ENCODE results near the gene CACNA1C. TPM values are rescaled to one million over a fixed set of nuclear protein-coding genes. Genes with fewer than 3 reads are reported as not detected.
A peak's percentile ranks its signal among the peaks of the same experiment; 100 is the strongest.

CACNA1C gene
- total RNA-seq, 1 donor from 2014 or later = 102 TPM

DNA sequence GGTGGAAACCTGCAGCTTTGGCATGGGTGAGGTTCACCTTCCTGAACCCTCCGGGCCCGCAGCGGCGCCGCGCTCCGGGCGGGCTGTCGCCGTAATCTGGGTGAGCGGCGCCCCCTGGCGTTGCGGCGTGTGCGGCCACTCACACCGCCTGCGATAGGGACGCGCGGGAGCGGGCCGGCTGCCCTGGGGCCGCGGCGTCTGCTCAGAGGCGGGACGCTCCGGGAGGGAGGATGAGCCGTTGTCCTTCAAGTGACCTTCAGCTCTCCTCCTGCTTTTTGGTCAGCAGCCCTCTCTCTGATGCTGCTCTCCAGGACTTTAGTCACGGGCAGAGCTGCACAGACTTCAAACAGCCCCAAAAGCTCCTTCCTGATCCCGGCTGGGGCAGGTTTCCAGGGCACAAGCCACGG is 530.3 kb downstream of the CACNA1C start:
- intact Hi-C loops (cut with DNase I) = loop anchor here (2.0 to 5.0 kb wide), 3 partner anchors 296 to 546 kb away; partner anchors contain the start of gene CACNA1C
- Histone ChIP-seq H3K4me1 (peaks cover 0 to 6% of the 10 kb centered on the region in 2 donors), H3K4me3 (peak overlapping the region in 1 of 2 donors; percentile 44), H3K27me3 (no peaks in the 10 kb centered on the region), H3K36me3 (peaks cover 34 to 41% of the 10 kb centered on the region in 2 donors), H3K9me3 (no peaks in the 10 kb centered on the region), H3K27ac (peak overlapping the region in 1 of 2 donors; percentile 38)
- DNase-seq (ENCODE audit: low spot score in 2 of 2) = peak in 1 of 2 donors; percentile 77
- TF ChIP-seq, protein P1, sequence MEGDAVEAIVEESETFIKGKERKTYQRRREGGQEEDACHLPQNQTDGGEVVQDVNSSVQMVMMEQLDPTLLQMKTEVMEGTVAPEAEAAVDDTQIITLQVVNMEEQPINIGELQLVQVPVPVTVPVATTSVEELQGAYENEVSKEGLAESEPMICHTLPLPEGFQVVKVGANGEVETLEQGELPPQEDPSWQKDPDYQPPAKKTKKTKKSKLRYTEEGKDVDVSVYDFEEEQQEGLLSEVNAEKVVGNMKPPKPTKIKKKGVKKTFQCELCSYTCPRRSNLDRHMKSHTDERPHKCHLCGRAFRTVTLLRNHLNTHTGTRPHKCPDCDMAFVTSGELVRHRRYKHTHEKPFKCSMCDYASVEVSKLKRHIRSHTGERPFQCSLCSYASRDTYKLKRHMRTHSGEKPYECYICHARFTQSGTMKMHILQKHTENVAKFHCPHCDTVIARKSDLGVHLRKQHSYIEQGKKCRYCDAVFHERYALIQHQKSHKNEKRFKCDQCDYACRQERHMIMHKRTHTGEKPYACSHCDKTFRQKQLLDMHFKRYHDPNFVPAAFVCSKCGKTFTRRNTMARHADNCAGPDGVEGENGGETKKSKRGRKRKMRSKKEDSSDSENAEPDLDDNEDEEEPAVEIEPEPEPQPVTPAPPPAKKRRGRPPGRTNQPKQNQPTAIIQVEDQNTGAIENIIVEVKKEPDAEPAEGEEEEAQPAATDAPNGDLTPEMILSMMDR (IDR thresholded peaks at IDR 0.05) = peak; percentile 86 to 94 (median 94)

DNA sequence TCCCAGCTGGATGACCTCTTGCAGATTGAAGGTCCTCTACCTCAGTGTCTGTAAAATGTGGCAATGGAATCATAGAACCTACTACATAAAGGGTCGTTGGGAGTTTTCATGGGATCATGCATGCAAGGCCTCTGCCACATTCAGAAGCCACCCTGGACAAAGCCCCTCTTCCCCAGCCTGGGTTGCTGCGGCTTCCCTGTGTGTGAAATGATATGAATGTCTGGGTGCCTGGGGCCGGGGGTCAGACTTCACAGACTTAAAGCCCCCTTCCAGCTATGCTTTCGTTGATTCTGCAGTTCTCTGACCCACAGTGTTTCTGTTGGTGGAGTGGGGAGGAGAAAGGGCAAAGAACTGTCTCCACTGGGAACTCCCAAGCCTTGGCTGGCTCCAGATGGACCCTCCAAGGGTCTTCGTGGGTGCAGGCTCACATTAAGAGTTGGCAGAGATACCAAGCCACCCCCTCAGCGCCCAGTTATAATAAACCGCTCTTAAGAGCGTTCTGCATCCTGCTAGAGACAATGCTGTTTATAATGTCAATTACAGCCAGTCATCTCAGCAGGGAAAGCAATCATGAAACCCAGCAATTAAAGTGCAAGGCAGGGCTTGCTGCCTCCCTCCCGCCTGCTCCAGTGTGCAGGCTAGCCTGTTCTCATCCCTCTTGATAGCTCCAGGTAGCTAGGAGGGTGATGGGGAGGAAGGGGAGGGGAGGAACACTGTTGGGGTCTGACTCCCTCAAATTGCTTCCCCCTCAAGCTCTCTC is 531.0 kb downstream of the CACNA1C start:
- Histone ChIP-seq H3K27ac (no peak overlapping the region), H3K4me1 (peaks cover 0 to 6% of the 10 kb centered on the region in 2 donors), H3K4me3 (no peak overlapping the region)

DNA sequence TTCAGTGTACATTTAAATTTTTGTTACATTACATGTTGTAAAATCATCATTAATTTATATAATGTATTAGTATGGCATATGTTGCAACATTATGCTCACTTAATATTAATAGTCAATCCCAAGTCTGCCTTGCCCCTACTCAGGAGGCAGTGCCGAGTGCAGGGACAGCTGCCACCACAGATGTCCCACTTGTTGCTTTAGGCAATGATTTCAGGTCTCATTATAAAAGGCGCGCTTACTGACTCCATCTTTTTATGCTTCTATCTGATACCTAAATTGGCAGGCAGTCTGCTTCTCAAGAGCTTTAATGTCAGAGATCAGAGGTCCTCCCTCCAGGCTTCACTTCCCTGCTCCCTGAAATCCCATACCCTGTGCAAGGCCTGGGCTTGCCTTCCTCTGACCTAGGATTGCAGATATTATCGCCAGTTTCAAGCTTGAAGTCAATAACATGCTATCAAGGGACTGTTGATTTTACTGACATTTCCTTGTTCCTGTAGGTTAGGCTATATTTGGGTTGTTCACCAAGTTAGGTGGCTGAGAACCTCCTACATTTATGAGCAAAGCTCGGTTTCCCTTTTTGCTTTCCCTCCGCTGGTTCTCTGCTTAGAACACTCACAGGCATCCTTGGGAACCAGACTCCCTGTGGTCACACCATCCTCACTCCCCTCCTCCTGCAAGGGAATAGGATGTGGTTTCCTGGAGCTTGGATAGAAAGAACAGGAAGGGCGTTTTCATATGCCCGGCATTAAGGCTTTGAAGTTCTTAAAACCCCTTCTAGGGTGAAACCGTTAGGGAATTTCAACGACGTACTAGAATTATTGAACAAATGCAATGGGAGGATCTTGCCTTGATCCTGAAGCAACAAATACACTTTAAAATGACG is 533.6 kb downstream of the CACNA1C start:
- no peak overlapping the region for H3K27ac ChIP-seq
- peaks cover 49 to 68% of the 10 kb centered on the region in 2 donors for H3K36me3 ChIP-seq
- H3K27me3 ChIP-seq = no peaks in the 10 kb centered on the region
- no peak for DNase-seq (ENCODE audit: low spot score in 2 of 2)
- TF ChIP-seq, protein P1 (IDR thresholded peaks at IDR 0.05) = no peak
- intact Hi-C loops (cut with DNase I) = no loop called here
- peaks cover 0 to 6% of the 10 kb centered on the region in 2 donors for H3K4me1 ChIP-seq
- H3K4me3 ChIP-seq = no peak overlapping the region
- H3K9me3 ChIP-seq = no peaks in the 10 kb centered on the region

More for the DNA sequence above, 531.0 kb downstream of the CACNA1C start:
- intact Hi-C loops (cut with DNase I) = loop anchor here (2.0 to 5.0 kb wide), 3 partner anchors 297 to 547 kb away; partner anchors contain the start of gene CACNA1C
- peaks cover 39 to 48% of the 10 kb centered on the region in 2 donors for H3K36me3 ChIP-seq
- H3K27me3 ChIP-seq = no peaks in the 10 kb centered on the region
- no peaks in the 10 kb centered on the region for H3K9me3 ChIP-seq
- TF ChIP-seq, protein P1 (IDR thresholded peaks at IDR 0.05) = no peak
- DNase-seq (ENCODE audit: low spot score in 2 of 2) = no peak

DNA sequence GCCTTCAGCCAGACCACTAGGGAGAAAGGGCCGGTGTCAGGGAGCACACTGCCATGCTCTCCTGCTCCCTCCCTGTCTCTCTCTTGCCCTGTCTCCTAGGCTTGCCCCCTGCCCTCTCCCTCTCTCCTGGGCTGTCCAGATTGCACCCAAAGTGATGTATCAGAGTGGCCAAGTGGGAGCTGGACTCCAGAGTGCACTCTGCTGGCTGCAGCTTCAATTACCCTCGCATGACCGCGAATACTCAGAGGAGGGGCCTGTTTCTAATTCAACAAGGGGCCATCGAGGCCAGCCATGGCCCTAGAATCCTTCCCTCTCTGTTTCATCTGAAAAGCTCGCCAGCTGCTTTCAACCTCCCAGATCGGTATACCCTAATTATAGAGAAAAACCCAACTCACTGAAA is 535.6 kb downstream of the CACNA1C start:
- Histone ChIP-seq H3K36me3 (peaks cover 68 to 88% of the 10 kb centered on the region in 2 donors), H3K4me3 (no peak overlapping the region), H3K4me1 (peaks cover 0 to under 1% of the 10 kb centered on the region in 2 donors), H3K9me3 (no peaks in the 10 kb centered on the region), H3K27me3 (no peaks in the 10 kb centered on the region), H3K27ac (no peak overlapping the region)
- no peak for DNase-seq (ENCODE audit: low spot score in 2 of 2)
- TF ChIP-seq, protein P1 (IDR thresholded peaks at IDR 0.05) = no peak
- intact Hi-C loops (cut with DNase I) = no loop called here

DNA sequence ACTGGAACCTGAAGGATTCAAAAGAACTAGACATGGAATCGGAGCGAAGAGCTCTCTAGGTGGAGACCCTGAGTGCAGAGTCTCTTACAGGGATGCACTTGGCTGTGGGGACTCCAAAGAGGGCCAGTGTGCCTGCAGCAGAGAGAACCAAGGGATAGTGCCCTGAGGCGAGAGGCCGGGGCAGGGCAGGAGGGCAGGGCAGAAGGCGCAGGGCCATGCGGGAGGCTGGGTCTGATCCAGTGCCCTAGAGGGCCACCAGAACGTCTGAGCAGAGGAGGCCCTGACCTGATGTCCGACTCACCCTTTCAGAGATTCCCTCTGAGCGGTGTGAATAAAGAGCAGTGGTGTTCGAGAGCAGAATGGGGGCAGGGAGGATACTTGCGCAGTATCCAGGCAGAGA is 536.6 kb downstream of the CACNA1C start:
- no peak for DNase-seq (ENCODE audit: low spot score in 2 of 2)
- Histone ChIP-seq H3K36me3 (peaks cover 77 to 91% of the 10 kb centered on the region in 2 donors), H3K4me1 (no peaks in the 10 kb centered on the region), H3K27me3 (no peaks in the 10 kb centered on the region), H3K27ac (no peak overlapping the region), H3K9me3 (no peaks in the 10 kb centered on the region), H3K4me3 (no peak overlapping the region)
- TF ChIP-seq, protein P1 (IDR thresholded peaks at IDR 0.05) = no peak
- intact Hi-C loops (cut with DNase I) = no loop called here
